GM18507 (cell line): Measurements from ENCODE around the gene MAP4K2.
"Not testable (repeated sequence)": the region's sequence is repeated elsewhere in the genome, so short reads cannot be mapped to it uniquely, and the experiment has no call there.

Source experiments
- DNase-seq: peaks from one replicate; pipeline ENCODE4 v3.0.0; 2011; ENCODE audit warnings: low read depth; ENCODE audit not compliant: insufficient read length; ENCODE audit errors: extremely low spot score
- FAIRE-seq: peaks from 2 replicates; lab custom pipeline; 2011; peaks lifted over from hg19 to GRCh38; lab: Jason Lieb, UNC

MAP4K2 gene

DNA sequence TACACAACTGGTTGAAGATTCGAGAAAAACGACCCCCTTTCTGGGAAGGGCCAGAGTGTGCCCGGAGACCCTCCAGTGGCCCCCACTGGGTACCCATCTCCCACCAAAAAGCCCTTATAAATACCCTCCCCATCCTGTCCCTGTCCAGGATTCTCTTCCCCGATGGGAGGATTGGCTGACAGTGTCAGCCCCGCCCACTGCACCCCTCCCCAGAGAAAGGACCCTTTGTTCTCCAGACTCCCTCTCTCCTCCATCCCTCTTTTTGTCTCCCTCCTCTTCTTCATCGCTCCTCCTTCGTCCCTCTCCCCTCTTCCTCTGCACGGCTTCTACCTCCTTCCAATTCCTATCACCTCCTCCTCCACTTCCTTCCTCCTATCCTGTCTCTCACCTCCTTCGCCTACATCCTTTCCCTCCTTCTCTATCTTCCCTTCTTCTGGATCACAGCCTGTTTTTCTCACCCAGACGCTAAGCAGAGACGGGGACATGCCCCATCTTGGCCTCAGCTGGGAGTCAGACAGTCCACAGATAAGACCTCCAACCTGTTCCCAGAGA lies 20.6 kb upstream of the MAP4K2 start:
- DNase-seq, result no peak
- FAIRE-seq, result no peak

DNA sequence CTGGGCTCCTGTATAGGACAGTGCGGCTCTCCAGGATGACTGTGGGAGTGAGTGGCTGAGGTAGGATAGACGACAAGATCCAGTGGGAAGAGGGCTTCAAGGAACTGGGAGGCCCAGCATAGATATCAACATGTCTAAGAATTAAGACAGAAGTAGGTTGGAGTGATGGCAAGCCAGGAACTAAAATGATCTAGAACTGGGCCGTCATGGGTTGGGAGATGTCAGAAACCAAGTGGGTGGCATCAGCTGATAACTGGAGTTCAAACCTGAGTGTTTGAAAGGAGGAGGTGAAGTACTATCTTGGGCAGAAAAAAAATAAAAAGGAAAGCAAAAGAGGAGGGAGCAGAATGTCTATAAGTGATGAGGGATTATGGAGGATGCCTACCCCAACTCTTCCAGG lies 14.5 kb upstream of the MAP4K2 start:
- no peak for FAIRE-seq
- DNase-seq, result no peak

DNA sequence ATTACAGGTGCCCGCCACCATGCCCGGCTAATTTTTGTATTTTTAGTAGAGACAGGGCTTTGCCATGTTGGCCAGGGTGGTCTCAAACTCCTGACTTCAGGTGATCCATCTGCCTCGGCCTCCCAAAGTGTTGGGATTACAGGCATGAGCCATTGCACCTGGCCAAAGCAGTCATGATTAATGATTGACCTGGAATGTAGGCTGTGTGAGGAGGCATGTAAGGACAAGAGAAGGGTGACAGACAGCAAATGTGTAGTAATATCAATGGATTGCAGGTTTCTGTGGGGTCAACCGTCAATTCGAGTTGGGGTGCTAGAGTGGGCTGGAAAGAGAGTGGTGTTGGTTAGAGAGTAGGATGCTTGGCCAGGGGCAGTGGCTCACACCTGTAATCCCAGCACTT lies 12.4 kb upstream of the MAP4K2 start:
- not testable (repeated sequence) for DNase-seq, FAIRE-seq

DNA sequence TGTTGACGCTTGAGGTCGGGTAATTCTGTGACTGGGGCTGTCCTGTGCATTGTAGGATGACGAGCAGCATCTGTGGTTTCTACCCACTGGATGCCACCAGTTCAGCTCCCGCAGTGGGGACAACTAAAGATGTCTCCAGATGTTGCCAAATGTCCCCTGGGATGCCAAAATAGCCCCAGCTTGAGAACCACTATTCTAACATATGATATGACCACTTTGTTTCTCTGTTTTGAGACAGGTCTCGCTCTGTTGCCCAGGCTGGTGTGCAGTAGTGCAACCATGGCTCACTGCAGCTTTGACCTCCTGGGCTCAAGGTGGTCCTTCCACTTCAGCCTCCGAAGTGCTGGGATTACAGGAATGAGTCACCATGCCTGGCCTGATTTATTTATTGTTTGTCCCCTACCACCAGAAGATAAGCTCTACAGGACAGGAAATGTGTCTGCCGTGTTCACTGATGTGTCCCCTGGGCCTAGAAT lies 11.7 kb upstream of the MAP4K2 start:
- DNase-seq, result peak; percentile 36
- FAIRE-seq, result peak; percentile 92

- no peak for FAIRE-seq
Measured at GRCh38 chr11:64813826-64814225, 10.8 kb upstream of the MAP4K2 start.

GRCh38 chr11:64810891-64811272 lies 7.9 kb upstream of the MAP4K2 start:
- FAIRE-seq, result no peak
- no peak for DNase-seq

More at GRCh38 chr11:64813826-64814225, 10.8 kb upstream of the MAP4K2 start:
- DNase-seq, result no peak

- peak; percentile 91 for FAIRE-seq
- peak; percentile 78 for DNase-seq
Measured at GRCh38 chr11:64810271-64810890, 7.4 kb upstream of the MAP4K2 start, which contains the start of gene MEN1. MEN1 (minus strand) TSS chr11:64810551; CDS start chr11:64810109, 442 bp downstream.

GRCh38 chr11:64809781-64810241 lies 6.8 kb upstream of the MAP4K2 start:
- DNase-seq (no peak), FAIRE-seq (no peak)

DNA sequence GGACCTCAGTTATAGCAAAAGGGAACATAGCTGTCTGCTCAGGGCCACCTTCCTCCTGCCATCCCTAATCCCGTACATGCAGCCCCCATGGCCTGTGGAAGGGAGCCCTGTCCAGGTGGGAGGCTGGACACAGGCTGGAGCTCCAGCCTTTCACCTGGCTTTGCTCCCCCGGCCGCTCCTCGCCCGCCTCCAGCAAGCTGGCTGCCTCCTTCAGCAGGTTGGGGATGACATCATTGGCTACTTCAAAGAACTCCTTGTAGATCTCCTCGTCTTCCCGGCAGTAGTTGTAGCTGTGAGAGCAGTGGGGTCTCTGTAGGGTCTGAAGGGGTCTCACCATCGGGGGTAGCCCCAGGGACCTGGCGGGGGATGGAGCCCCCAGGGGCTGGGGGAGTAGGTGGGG lies 2.5 kb upstream of the MAP4K2 start:
- FAIRE-seq (no peak), DNase-seq (no peak)

GRCh38 chr11:64804346-64805210 lies 1.6 kb upstream of the MAP4K2 start:
- FAIRE-seq, result no peak
- no peak for DNase-seq

DNA sequence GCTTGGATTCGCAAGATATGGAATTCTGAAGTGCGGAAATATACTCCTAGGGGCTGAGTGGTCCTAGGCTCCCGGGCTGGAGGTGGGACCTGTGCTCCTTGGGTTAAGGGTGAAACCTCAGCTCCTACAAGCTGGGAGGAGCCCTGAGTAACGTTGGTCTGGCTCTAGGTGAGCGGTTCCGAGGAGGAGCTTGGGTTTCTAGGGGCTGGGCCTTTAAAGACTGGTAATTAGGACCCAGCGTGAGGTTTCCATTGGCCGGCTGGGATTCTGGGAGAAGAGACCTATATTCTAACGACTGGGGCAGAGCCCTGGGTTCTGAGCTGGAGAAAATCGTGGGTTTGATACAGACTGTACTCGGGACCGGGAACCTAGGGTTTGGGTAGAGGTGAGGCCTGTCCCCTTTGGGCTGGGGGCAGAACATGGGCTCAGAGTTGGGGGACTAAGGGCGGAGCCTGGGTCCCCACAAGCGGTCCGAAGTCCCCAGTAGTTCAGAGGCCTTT lies 882 bp upstream of the MAP4K2 start:
- no peak for FAIRE-seq

DNA sequence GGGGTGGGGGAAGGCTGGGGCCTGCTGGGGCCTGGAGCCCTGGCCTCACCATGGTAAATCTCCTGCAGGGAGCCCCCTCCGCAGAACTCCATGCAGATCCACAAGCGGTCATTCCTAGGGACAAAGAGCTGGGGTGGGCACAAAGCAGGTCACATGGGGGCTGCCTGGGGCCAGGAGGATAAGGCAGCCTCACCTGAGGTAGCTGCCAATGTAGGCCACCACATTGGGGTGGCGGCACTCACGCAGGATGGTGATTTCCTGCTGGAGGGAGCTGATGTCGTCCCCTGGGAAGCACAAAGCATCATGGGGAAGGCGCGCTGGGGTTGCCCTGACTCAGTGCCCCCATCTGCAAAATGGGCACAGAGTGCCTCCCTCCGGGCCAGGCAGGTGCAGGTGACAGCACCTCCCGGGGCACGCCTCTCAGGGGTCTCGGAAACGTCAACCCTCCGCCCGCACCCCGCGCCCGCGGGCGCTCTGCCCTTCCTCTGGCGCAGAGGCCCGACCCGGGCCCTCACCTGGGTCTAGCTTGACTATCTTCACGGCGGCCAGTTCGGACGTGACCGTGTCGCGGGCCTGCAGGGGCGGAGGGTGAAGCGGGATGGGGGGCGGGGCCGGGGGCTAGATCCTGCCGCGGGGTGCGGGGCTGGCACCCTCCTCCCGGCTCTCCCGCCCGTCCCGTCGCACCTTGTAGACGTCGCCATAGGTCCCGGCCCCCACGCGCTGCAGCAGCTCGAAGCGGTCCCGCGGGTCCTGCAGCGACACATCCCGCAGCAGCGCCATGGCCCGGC lies 450 bp downstream of the MAP4K2 start:
- FAIRE-seq (peak; percentile 72), DNase-seq (no peak)

More for the DNA sequence above, 882 bp upstream of the MAP4K2 start:
- DNase-seq, result no peak

GRCh38 chr11:64801561-64802369 lies 1.2 kb downstream of the MAP4K2 start:
- FAIRE-seq, result no peak
- DNase-seq, result no peak

DNA sequence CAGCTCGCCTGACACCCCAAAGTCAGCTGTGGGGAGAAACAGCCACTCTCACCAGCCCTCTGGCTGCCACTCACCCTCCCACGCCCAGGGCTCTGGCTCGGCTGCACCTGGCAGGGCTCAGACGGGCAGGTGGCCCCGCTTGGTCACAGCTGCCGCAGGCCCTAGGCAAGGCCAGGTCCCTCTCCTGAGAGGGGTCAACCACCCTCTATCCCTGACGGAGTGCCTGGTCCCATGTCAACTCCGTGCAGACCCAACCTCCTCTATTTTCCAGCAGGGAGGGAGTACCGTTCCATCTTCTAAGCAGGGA lies 1.9 kb downstream of the MAP4K2 start:
- FAIRE-seq (no peak), DNase-seq (no peak)

DNA sequence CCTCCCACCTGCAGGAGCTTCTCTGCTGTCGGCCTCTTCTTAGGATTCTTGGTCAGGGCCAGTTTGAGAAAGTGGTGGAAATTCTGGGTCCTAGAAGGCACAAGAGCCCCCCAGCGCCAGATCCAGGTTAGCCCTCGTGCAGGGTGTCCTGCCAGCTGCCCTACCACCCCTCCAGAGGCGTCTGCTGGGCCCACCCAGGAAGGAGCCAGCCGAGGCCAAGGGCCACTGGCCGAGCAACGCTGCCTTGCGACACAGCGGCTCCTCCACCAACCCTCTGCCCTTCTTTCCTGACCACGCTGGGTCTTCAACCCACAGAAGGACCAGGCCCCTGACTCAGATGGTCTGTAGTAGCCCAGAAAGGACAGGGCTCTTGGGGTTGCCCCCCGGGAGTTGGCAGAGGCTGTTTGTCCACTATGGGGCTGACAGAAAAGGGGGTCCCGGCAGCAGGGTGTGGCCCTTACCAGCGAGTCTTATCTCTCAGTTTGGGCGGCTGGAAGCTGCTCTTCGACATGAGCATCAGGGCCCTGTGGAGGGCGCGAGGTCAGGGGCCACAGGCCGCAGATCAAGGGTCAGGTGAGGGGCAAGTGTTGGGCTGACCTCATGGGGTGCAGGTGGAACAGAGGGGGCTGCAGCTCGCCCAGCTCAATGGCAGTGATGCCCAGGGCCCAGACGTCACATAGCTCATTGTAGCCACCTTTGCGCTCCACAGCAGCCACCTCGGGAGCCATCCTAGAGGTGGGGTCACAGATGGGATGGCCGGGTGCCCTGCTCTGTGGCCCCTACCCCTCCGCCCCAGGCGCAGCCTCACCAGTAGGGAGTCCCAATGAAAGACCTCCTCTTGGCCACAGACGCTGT lies 2.5 kb downstream of the MAP4K2 start:
- no peak for DNase-seq
- no peak for FAIRE-seq

DNA sequence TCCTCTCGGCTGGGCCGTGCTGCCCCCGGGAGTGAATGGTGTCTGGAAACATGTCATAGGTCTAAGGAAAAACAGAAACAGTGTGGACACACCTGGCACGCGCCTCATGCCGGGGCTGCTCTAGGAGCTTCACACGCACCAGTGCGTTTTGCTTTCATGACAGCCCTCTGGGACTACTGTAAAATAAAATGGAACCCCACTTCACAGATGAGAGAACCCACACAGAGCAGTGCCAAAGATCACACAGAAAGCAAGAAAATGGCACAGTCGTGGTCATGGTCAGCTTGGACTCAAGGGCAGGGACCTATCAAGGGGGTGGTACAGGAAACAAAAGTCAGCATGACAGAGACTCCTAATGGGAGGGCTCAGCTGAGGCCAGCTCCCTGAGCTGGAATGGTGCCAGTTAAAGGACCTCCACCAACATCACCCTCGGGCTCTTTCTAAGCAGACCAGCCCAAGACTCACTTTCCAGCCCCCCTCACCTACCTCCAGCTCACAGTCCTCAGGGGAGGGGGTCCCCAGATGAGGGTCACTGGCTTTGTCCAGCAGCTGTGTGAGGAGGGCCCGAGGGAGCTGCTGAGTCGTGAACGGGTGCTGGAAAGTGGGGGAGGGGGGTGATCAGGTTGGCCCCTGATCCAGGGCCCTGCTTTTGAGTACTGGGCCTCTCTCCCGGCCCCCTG lies 3.3 kb downstream of the MAP4K2 start:
- FAIRE-seq (peak; percentile 78), DNase-seq (no peak)

- FAIRE-seq (no peak), DNase-seq (no peak)
Measured at GRCh38 chr11:64799256-64799622, 3.8 kb downstream of the MAP4K2 start.
